NCI-H446 (cell line): Measurements from ENCODE around the gene CUBN.

Source experiments
- DNase-seq, 2 experiments: peaks; one replicate each; lab custom pipeline; 2025; lab: John Stamatoyannopoulos, UW

The CUBN gene

DNA sequence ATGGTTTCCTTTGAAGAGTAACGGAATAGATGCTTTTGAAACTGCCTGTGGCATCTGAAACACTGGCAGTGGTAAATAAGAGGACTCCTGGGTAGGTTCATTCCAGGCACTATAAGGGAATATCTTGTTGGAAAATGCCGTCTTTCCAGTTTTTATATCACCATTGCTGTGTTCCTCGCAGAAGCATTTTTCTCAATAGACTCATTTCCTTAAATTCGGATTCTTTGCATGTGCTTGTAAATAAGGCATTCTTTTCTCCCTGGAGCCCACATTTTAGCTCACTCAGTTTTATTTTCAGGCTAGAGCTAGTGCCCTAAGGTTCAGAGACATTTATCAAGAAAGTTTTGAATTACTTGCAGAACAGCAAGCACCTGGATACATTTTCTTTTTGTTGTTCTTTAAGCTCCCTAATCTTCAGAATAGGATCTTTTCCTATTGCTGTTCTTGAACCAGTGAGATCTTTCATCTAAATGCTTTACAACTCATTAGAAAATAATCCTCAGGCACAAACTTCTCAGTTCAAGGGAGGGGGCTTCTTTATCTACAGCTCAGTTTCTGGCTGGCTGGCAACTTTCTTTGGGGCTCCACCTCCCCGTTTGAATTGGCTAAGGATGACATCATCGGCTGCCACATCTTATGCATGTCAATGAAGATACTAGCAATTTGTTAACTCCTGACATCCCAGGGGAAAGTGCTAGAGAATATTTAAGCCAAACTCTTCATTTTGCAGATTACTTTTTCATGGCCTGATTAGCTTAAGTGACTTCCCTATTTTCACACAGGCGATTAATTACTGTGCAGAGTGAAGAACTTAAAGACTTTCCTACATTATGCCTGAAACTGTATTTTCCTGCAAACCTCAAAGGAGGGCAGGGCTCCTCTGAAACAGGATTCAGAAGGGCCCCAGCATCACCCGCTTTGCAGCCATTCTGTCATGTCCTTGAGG lies 178.7 kb downstream of the CUBN start:
- no peak for DNase-seq

GRCh38 chr10:16949816-16950215 lies 179.8 kb downstream of the CUBN start:
- no peak for DNase-seq

GRCh38 chr10:16948361-16948760 lies 181.2 kb downstream of the CUBN start:
- DNase-seq: no peak

DNA sequence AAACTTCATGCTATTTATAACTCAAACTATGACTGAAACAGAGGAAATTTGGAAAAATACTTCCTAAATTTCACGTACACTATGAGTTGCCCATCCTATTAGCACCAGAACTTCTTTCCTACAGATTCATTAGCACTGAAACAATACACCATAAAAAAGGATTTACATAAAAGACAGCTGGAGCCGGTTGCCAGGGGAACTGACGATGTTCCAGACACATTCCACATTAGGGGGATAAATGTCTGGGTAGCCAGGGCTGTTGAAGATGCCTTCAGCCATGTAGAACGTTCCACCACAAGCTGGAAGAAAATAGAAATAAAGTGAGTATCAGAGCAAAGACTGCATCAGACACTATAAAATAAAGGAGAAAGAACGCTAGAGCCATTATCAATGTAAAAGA lies 182.5 kb downstream of the CUBN start:
- DNase-seq: no peak

DNA sequence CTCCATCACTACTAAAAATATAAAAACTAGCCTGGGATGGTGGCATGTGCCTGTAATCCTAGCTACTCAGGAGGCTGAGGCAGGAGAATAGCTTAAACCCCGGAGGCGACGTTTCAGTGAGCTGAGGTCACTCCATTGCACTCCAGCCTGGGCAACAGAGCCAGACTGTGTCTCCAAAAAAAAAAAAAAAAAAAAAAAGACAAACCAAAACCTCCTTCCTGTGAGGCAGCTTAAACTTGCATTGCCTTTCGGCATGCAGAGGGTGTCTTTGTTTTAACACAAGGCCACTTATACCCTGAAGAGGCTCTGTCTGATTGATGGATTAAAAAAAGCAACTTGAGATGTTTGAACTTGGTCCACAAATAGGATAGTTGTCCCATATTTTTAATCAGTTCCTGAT lies 184.0 kb downstream of the CUBN start:
- no peak for DNase-seq

GRCh38 chr10:16944986-16945385 lies 184.6 kb downstream of the CUBN start:
- DNase-seq: no peak

- DNase-seq: no peak
These were observed 185.2 kb downstream of the CUBN start for GRCh38 chr10:16944402-16944801.

DNA sequence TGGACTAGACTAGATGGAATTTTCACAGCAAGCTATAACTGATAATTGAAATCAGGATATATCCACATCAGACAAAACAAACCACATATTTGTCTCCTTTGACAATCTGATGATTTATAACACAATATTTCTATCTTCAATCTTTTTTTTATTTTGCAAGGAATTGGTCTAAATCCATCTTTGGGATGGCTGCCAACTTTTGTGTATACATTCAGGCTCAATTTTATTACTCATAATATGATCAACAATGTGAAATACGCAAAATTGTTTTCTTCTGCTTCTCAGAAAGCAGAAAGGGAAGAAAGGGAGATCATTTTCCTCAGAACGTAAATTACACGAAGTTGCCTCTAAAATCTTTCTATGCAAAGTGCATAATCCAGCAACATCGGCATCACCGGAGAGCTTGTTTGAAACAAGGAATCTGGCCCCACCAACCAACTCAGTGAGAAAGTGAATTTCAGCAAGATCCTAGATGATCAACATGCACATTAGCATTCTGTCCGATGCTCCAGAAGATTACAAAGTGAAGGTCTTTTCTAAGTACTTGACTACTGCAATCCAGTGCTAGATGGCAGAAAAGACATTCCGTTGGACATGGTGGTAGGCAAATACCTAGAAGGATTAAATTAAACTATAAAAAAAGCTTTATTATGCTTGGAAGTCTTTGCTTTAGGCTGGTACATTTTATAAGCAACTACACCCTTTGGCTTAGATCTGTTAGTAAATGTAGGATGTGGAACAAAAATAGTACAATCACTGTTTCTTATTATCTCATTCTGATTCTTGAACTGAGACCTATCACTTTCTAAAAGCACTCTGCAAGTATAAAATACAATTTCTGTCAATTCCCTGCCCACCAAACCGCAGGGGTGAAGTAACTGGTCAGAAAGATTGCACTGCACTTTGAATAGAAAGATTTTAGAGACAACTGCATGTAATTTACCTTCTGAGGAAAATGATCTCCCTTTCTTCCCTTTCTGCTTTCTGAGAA lies 186.0 kb downstream of the CUBN start:
- no peak for DNase-seq

GRCh38 chr10:16942381-16943078 lies 187.1 kb downstream of the CUBN start:
- DNase-seq: no peak

DNA sequence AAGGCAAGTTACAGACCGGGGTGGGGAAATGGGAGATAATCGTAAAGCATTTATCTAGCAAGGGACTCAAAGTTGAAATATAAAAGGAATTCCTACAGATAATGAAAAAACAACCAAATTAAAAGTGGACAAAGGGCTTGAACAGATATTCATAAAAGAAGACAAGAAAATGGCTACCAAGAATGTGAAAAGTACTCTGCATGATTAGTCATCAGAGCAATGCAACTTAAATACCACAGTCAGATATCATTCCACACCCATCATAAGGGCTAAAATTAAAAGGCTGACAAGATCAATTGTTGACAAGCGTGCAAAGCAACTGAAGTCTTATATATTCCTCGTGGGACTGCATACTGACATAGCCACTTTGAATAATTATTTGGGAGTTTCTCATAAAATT lies 187.7 kb downstream of the CUBN start:
- DNase-seq: no peak

- no peak for DNase-seq
These were observed 188.5 kb downstream of the CUBN start for GRCh38 chr10:16941067-16941466.

GRCh38 chr10:16938952-16939351 lies 190.7 kb downstream of the CUBN start:
- DNase-seq: no peak

- DNase-seq: no peak
These were observed 195.2 kb downstream of the CUBN start for GRCh38 chr10:16934461-16934860.

DNA sequence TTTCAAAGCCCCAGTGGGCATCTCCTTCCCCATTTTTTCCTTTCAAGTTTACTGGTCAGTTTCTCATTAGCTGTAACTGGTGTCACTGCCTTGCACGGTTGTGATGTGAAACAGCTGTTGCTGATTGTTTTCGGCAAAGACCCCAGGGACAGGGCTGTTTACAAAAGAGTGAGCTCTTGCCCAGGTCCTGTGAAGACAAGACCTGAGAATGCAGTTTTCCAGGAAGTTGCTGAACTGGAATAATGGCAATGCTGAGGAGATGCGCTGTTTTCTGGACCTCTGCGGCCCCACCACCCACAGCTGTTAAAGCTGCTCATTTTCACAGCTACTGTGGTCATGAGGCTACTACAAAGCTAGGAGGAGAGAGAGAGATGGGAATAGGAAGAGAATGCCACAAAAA lies 195.8 kb downstream of the CUBN start:
- DNase-seq: no peak

DNA sequence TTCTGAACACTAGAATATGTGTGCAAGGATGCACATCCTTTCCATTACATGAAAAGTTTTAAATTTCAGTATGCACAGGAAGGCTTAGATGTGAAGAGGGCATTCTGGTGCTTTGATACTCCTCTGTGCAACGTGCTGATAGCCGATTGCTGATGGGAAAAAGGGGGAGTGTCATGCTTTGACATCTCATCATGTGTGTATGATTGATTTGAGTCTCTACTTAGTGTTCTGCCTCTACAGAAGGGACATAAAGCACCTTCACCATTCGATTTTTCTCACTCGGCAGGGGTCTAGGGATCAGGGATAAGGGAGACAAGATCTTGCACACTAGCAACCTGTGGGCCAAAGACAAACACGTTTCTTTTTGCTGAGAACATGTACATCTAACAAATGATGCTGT lies 197.7 kb downstream of the CUBN start:
- DNase-seq: no peak

DNA sequence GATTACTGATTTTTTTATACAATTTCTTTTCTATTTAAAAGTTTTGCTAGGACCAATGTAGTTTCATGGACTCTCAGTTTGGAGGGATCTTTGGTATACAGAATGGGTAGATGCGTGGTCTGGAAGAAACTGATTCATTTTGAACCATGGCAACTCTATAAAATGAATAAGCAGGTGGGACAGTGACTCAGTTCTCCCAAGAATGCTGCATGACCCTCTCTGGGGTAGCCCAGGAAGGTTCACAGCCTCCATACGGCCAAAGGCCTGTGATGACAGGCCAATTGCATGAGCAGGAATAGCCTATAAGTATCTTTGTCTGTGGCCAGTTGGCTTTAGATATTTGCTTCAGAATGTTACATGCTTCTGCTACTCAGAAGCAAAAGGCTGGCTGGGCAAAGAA lies 199.1 kb downstream of the CUBN start:
- DNase-seq: no peak

DNA sequence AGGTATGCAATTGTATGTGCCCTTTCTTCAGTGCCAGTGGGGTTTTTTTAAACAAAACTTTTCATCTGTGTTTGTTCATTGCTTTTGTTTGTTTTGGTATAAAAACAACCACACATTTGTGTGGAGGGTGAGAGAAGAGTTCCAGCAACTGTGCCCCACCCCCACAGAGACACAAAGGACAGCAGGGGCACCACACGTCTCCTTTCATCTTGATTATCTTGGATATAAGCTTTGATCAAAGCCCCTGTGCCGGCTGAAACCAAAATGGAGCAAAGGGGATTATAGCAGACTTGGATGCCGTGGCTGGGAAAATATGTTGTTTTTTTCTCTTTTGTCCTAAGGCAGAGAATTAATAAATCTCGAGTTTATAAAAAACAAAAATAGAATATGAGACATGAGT lies 200.5 kb downstream of the CUBN start:
- no peak for DNase-seq

GRCh38 chr10:16927546-16927945 lies 202.1 kb downstream of the CUBN start:
- no peak for DNase-seq

- DNase-seq: no peak
These were observed 205.9 kb downstream of the CUBN start for GRCh38 chr10:16923726-16924125.

DNA sequence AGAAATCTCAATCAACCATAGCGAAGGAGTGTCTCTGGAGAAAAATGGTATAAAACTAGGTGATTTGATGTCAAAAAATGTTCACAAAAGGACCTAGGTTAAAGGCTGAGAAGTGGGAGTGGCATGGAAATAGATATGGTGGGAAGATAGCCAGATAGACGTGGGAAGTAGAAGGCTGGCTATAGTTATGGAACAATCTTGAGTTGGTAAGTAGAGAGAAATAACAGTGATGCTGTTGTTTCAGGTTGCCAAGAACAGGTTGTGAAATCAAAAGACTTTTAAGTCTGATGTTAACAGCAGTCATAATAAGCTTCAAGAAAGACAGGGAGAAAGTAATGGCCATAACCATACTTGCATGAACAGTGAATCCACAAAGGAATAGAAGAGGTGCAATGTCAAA lies 206.3 kb downstream of the CUBN start:
- DNase-seq: no peak

GRCh38 chr10:16919121-16919982 lies 210.3 kb downstream of the CUBN start:
- no peak for DNase-seq
